Epithelial cell of esophagus (primary cell): Measurements from ENCODE around the gene TELO2.

Experiments used
- DNase-seq: peaks from one replicate; pipeline ENCODE4 v3.0.0; 2010; ENCODE audit warnings: low read depth
- H3K4me3 ChIP-seq: 2 replicates; pipeline ENCODE4 v1.5.1; 2011; ENCODE audit warnings: mild to moderate bottlenecking, low read length, control low read depth
- TF ChIP-seq, protein P1 (sequence below): IDR thresholded peaks from 2 replicates; pipeline ENCODE4 v1.5.1; 2011; ENCODE audit warnings: low read depth, mild to moderate bottlenecking, low read length, control low read depth, inconsistent platforms; ENCODE audit not compliant: insufficient read depth; ENCODE audit errors: missing control alignments

TELO2 gene

GRCh38 chr16:1501630-1502029, 8.5 kb downstream of the TELO2 start:
- no peak for DNase-seq
- TF ChIP-seq, protein P1, sequence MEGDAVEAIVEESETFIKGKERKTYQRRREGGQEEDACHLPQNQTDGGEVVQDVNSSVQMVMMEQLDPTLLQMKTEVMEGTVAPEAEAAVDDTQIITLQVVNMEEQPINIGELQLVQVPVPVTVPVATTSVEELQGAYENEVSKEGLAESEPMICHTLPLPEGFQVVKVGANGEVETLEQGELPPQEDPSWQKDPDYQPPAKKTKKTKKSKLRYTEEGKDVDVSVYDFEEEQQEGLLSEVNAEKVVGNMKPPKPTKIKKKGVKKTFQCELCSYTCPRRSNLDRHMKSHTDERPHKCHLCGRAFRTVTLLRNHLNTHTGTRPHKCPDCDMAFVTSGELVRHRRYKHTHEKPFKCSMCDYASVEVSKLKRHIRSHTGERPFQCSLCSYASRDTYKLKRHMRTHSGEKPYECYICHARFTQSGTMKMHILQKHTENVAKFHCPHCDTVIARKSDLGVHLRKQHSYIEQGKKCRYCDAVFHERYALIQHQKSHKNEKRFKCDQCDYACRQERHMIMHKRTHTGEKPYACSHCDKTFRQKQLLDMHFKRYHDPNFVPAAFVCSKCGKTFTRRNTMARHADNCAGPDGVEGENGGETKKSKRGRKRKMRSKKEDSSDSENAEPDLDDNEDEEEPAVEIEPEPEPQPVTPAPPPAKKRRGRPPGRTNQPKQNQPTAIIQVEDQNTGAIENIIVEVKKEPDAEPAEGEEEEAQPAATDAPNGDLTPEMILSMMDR = no peak
- no peak overlapping the region for H3K4me3 ChIP-seq

DNA sequence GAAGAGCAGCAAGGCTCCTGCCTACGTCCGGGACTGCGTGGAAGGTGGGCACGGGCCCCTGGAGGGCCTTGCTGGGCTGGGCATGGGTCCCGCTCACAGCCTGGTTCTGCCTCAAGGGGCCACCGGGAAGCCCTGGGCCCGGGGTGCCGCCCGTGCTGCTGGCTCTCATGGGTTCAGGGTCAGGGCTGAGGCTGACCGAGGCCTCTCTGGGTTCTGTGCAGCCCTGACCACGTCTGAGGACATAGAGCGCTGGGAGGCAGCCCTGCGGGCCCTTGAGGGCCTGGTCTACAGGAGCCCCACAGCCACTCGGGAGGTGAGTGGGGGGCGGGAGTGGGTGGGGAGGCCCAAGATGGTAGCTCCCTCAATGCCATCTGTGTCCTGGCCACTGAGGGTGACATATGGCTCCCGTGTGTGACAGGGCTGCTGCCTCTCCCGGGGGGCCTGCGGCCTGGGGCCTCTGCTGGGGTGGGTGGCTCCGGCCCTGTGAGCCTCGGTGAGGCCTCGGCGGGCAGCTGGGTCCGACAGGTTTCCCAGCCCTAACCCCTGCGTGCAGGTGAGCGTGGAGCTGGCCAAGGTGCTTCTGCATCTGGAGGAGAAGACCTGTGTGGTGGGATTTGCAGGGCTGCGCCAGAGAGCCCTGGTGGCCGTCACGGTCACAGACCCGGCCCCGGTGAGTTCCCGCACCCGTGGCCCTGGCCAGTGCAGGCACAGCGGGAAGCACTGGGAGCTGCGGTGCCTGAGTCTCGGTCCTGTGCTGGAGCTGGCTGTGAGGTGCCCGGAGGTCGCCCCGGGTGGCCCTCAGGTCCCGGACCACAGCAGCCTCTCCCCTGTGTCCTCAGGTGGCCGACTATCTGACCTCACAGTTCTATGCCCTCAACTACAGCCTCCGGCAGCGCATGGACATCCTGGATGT, 9.2 kb downstream of the TELO2 start:
- DNase-seq = no peak
- TF ChIP-seq, protein P1 = no peak
- no peak overlapping the region for H3K4me3 ChIP-seq

- no peak overlapping the region for H3K4me3 ChIP-seq
- DNase-seq = no peak
- TF ChIP-seq, protein P1 = no peak
These were observed 10.2 kb downstream of the TELO2 start for GRCh38 chr16:1503110-1503955.

DNA sequence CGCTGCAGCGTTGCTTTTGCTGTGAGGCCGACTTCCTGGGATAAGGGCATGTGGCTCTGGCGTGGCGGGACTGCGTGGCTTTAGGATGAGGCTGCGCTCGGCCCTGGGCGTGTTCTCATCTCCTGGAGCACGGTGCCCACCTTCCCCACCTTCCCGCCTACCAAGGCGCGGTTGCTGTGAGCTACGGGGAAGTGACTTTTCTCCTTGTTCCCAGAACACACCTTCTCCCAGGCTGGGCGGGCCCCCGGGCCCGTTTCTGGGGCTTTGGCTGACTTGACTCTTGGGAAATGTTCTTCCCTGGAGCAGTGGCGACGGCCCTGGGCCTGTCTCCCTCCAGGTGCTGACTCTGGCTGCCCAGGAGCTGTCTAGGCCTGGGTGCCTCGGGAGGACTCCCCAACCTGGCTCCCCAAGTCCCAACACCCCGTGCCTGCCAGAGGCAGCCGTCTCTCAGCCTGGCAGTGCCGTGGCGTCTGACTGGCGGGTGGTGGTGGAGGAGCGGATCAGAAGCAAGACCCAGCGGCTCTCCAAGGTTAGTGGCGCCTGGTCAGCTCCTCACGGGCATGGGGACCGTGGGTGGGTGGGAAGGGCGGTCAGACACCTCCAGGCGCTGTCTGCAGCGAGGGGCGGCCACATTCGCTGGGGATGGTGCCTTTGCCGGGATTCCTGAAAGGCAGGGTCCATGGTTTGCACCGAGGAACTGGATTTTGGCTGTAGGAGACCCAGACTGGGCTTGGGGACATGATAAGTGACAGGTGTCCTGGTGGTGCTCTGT, 12.1 kb downstream of the TELO2 start:
- H3K4me3 ChIP-seq = no peak overlapping the region
- no peak for DNase-seq
- TF ChIP-seq, protein P1 = no peak

DNA sequence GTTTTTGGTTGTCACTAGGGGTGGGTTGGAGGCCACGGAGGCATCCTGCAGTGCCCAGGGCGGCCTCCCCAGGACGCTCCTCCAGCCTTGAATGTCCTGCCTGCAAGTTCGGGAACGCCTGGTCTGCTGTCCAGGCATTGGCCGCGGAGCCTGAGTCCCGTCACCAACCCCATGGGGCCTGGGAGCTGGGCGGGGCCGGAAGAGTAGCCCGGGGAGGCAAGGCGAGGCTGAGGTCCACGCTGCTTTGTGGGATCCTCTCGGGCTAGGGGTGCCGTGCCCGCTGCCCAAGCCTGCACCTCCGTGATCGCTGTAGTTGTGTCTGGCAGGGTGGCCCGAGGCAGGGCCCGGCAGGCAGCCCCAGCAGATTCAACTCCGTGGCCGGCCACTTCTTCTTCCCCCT, 12.8 kb downstream of the TELO2 start:
- no peak overlapping the region for H3K4me3 ChIP-seq
- TF ChIP-seq, protein P1 = no peak
- no peak for DNase-seq

DNA sequence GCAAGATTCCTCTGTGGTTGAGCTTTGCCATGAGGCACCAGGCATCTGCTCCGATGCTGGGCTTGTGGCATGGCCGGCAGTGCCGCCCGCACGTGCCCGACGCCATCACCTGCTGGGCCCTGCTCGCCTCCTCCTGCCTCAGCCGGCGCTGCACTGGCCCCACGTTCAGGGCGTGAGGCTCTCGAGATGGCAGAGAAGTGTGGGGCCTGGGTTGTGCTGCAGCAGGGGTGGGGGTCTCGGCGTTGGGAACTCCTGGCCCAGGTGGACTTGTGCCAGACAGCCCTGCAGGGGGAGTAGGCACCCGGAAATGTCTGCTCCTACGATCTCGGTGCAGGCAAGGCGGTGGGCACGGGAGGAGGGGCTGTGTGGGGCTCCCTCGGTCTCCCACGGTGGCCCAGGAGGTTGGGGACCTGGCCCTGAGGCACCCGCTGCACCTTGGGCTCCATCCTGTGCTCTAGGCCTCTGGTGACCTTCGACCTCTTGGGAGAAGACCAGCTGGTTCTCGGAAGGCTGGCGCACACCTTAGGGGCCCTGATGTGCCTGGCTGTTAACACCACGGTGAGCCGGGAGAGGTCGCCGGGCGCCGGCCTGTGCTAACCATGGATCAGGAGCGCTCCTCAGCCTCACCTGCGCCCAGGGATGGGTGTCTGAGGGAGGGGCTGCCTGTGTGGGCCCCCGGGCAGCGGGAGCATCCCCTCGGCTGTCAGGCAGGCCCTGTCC, 13.5 kb downstream of the TELO2 start:
- H3K4me3 ChIP-seq = no peak overlapping the region
- DNase-seq = no peak
- TF ChIP-seq, protein P1 = no peak
